K562 treated with DMSO at 1 percent for 24 hours (cell line): Measurements from ENCODE around the gene REN. TPM values are rescaled to one million over a fixed set of nuclear protein-coding genes. Genes with fewer than 3 reads are reported as not detected.

Source experiments
- total RNA-seq: library from RNA; unstranded; fragments of 300-600 nt; gene quantifications from 2 replicates; pipeline ENCODE4 v1.2.3, GENCODE V29; 2022; ENCODE audit warnings: low read depth; ENCODE audit not compliant: insufficient read depth

The REN gene
- 0.32 TPM in 1 of 2 replicates, not detected in the other for total RNA-seq

DNA sequence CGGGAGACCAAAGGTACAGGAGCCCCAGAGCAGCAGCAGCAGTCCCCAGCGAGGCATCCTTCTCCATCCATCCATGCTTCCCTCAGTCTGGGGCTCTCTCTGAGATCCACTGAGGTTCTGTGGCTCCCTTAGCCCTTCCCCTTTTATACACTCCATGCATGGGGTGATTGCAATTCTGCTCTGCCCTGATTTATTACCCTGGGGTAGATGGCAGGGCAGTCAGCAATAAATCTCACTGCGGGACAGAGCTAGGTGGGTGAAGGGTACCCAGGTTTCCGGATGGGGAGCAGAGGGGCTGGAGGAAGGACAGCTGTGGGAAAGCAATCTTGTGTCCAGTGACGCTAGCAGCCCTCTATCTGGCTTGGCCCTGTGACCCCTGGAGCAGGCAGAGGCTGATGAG lies at the start of gene REN:
REN (minus strand) TSS at position 119 of the 400 bp plus-strand sequence; CDS start at position 75, 44 bp downstream.

DNA sequence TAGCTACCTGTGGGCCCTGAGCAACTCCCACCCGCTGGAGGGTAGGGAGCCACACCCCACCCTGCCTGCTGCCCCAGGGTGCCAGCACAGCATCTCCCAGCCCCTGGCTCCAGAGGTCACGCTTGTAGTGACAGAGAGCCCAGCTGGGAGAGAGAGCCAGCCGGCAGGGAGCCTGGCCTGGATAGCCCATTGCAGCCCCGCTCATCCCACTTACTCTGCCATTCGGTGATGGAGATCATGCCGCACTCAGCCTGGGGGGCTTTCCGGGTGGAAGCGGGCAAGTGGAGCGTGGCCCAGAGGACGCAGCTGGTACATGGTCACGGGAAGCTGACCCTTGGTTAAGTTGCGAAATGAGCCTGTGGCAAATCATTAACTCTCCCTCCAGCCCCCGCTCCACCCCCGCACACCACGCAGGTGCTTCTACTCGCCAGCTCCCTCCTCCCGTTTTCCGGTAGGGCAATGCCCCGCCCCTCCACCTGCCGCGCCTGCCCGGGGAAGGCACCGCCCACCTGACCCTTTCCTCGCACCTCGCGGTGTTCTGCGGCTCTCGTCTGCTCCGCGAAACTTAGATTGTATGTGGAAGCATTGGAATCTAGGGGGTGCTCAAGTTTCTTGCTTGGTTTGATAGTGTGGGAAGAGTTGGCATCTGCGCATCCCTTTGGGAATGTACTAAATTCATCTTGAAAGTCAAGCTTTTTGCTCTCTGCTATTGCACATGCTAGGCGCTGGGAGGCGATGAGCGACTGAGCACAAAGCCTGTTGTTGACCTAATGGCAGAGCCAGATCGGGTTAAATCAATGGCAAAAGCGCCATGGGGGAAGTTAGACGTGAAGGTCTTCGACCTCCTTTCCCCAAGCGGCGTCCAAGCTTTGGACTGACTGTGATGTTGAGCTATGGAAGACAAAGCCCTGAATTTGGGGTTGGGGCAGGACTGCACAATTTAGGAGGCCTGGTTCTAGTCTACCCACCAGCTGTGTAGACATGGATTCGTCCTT lies 47.8 kb upstream of the REN start, which contains the start of gene GOLT1A:
GOLT1A (minus strand) TSS at position 321 of the 995 bp plus-strand sequence; CDS start at position 239, 82 bp downstream.

DNA sequence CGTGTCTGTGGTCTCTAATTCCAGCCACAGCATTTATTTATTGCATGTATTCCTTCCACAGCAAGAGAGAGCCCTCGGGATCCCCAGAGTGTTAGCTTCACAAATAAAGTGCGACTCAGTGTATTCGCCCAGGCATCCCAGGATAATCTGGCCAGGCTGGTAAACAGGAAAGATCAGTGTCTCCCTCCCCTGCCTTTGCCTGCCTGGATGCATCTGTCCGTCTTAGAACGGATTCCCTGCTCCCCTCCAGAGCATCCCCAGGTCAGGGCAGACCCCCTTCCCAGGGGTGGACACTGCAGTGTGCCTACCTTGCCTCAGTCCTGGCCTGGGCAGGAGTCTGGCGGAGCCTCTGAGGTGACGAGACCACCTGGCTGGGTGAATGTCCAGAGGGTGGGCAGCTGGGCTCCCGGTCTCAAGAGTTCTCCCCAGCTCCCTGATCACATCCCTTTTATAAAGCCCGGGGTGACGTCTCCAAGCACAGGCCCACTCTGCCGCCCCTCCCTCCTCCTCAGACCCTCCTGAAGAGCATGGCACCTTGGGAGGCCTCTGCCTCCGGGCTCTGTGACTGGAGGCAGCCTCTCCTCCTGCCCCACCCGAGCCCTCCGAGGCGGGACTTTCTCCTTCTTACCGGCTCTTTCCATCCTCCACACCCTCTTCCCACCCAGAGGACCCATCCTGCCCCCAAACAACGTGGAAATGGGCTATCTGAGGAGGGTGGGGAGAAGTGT lies 30.1 kb upstream of the REN start, which contains the start of gene KISS1:
KISS1 (minus strand) TSS at position 424 of the 728 bp plus-strand sequence. CDS start 3,615 bp downstream, outside the sequence.

DNA sequence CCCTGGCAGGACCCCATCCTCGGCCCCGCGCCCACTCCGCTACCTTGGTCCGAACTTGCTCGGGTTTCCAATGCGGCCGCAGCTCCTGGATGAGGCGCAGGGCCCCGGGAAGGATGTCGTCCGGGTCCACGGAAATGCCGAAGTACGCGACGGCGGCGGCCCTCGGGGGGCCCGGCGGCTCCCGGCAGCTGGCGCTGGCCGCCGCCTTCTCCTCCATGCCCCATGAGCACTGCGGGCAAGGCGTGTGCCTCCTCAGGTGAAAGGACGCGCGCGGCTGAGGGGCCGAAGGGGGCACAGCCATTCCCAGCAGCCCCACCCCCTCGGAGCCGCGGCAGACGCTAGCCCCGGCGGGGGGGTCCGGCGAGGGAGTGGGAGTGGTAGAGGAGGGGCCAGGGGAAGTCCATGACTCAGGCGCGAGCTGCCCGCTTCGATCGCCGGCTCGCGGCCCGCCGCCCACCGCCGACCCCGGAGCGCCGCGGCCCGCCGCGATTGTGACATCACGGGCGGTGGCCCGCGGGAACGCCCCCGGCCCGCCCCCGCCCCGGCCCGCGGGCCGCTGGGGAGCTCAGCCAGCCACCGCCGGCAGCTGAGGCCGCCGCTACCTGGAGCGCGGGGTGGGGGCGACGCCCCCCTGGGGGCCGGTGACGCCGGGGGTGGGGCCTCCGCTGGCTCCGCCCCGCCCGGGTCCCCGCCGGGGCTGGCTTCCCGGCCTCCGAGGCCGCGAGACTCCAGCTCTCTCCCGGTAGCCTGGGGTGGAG lies 14.4 kb downstream of the REN start, which contains the start of gene ETNK2:
ETNK2 (minus strand) TSS at position 493 of the 758 bp plus-strand sequence; CDS start at position 301, 192 bp downstream.

Other genes with a start within 250 kb of the REN start
- 0.50 and 0.95 TPM in 2 replicates for gene SOX13, start 93.2 kb downstream of the REN start, total RNA-seq
- gene ETNK2, start 14.3 kb downstream of the REN start, total RNA-seq: 0.17 TPM in 1 of 2 replicates, not detected in the other
- gene KISS1, start 30.2 kb upstream of the REN start, total RNA-seq: not detected in 2 replicates
- gene GOLT1A, start 47.7 kb upstream of the REN start, total RNA-seq: not detected in 2 replicates
- 0.49 and 0.88 TPM in 2 replicates for gene PLEKHA6, start 193.6 kb upstream of the REN start, total RNA-seq
- 29.6 and 31.5 TPM in 2 replicates for gene PPP1R15B, start 245.5 kb upstream of the REN start, total RNA-seq